AG09309 (cell line): ENCODE results near the gene CRADD.

ENCODE experiments used
- DNase-seq: peaks from one replicate; pipeline ENCODE4 v3.0.0-alpha.2; 2010; ENCODE audit warnings: low read depth
- H3K4me3 ChIP-seq: 2 replicates; pipeline ENCODE4 v1.5.1; 2011; ENCODE audit warnings: mild to moderate bottlenecking, low read depth, low read length, moderate library complexity; ENCODE audit not compliant: control insufficient read depth
- CTCF ChIP-seq: IDR thresholded peaks from 2 replicates; pipeline ENCODE4 v1.5.1; 2011; ENCODE audit warnings: mild to moderate bottlenecking, low read depth, low read length, inconsistent platforms; ENCODE audit not compliant: insufficient read depth, control insufficient read depth; ENCODE audit errors: missing control alignments

The CRADD gene

GRCh38 chr12:93789767-93790166 lies 112.6 kb downstream of the CRADD start:
- DNase-seq = no peak
- no peak overlapping the region for H3K4me3 ChIP-seq
- TF ChIP-seq CTCF = no peak

- no peak overlapping the region for H3K4me3 ChIP-seq
- no peak for TF ChIP-seq CTCF
- DNase-seq = no peak
These were observed 113.4 kb downstream of the CRADD start for GRCh38 chr12:93790472-93791152.

- no peak overlapping the region for H3K4me3 ChIP-seq
- DNase-seq = no peak
- no peak for TF ChIP-seq CTCF
These were observed 115.8 kb downstream of the CRADD start for GRCh38 chr12:93793007-93793406.

- no peak for DNase-seq
- H3K4me3 ChIP-seq = no peak overlapping the region
- no peak for TF ChIP-seq CTCF
These were observed 116.8 kb downstream of the CRADD start for GRCh38 chr12:93793983-93794382.

GRCh38 chr12:93794738-93795137 lies 117.6 kb downstream of the CRADD start:
- H3K4me3 ChIP-seq = no peak overlapping the region
- DNase-seq = no peak
- TF ChIP-seq CTCF = no peak

DNA sequence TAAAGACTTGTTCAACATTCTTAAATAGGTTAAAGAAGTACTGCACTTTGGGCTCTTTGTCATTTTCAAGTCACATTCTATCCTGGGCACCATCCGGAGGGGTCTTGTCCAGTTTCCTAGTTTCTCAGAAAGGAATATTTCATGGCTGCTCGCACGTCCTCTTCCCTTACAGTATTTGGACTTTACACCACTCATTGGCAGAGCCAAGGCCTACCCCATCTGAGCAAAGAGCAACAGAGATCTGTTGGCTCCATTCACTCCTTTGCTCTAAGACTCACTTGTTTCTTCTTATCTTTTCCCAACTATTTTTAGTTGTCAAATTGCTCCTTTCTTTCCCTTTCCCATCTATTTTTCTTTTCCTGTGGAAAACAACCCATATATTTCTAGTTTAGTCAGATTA lies 118.2 kb downstream of the CRADD start:
- TF ChIP-seq CTCF = no peak
- DNase-seq = no peak
- H3K4me3 ChIP-seq = no peak overlapping the region
